ENCODE results near the gene SMNDC1.

Gene SMNDC1

GRCh38 chr10:110244550-110244949 lies 60.2 kb downstream of the SMNDC1 start:
- DNase-seq: no peak

GRCh38 chr10:110242511-110242910 lies 62.2 kb downstream of the SMNDC1 start:
- no peak for DNase-seq

GRCh38 chr10:110241841-110242240 lies 62.9 kb downstream of the SMNDC1 start:
- DNase-seq: no peak

GRCh38 chr10:110241407-110241806 lies 63.3 kb downstream of the SMNDC1 start:
- DNase-seq: no peak

Data from cerebellar nuclear complex (tissue), 1 donor.